NCI-H524 treated with DMSO at 0.1 percent for 48 hours (cell line): ENCODE data around the gene C9orf72.
"Not testable (repeated sequence)": the region's sequence is repeated elsewhere in the genome, so short reads cannot be mapped to it uniquely, and the experiment has no call there.

Experiments used
- DNase-seq: peaks from one replicate; lab custom pipeline; 2025; lab: John Stamatoyannopoulos, UW

C9orf72 gene

DNA sequence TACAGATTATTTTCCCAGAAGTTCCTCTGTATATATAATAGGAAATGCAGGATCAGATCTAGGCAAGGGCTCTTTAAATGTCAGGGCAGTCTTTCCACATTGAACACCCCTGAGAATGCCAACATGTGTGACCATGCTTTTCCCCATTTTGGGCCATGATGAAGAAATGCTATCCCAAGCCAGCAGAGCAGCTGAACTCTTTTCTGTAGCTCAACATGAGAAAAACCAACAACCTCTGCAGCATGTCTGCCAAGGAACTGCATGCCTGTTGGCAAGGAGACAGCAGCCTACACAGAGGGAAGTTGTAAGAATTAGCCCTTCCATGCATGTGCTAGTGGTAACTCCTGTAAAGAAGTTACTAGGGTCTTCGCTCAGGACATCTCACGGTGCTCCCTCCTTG lies 58.7 kb downstream of the C9orf72 start:
- DNase-seq, result no peak

DNA sequence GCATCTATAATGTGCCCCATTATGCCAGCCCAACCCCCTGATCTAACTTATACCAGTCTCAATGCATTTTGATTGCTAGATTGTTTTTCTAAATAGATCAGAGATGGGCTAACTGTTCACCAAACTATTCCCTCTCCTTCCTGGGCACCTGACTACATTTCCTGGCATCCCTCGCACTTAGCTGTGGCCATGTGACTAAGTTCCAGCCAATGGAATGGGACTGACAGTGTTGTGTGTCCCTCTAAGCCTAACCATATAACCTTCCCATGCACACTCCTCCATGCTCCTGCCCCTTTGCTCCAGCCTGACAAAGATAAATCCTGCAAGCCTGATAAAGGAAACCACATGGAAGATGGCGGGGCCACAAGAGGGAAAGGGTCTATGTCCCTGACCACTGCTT lies 61.5 kb downstream of the C9orf72 start:
- DNase-seq, result no peak

DNA sequence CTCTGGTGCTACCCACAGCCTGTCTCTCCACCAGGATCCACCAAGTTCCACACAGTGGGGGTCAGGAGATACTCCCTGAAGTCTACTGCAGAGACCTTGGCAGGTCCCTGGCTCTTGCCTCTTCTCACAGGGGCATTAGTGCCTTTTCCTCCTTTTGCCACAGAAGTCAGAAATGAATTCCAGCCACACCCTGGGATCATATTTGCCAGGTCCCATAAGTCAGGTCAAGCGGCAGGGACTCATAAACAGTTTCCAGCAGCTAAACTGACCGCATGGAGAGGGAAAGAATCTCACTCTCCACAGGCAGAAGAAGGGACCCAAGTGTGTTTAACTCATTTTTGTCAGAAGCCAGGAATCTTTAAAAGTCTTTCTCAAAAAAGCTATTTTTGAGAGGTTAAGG lies 62.5 kb downstream of the C9orf72 start:
- no peak for DNase-seq

DNA sequence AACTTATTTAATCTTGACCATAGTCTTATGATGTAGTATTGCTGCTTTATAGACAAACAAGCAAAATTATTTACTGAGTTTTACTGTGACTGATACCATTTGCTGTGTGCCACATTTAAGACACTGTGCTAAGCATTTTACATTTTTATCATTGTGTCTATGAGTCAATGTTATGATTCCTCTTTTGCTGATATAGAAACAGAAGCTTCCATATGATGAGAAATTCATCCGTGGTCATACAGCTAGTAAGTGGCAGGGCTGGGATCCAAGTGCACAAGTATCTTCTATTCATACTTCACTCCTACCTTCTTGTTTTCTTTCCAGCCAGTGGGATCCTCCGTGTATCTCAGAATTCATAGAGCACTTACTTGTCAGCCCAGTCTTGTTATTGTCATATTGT lies 66.3 kb downstream of the C9orf72 start:
- DNase-seq, result no peak

DNA sequence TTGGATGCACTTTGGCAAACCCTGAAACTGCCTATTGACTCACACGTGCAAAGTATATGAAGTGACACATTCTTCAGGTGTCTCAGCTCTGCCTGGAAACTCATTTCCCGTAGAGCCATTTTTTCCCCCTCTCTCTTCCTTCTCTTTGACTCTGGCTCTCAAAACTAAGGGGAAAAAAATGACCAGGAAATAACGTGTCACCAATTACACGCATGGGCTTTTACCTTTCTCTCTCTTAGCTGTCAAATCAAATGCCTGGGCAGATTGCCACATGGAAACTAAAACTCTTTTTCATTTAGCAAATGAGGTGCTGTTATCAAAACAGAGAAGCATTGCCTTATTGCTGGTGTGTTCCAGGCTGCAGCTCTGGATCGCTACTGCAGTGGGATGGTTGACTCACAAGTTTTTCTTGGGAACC lies 67.5 kb downstream of the C9orf72 start:
- no peak for DNase-seq

DNA sequence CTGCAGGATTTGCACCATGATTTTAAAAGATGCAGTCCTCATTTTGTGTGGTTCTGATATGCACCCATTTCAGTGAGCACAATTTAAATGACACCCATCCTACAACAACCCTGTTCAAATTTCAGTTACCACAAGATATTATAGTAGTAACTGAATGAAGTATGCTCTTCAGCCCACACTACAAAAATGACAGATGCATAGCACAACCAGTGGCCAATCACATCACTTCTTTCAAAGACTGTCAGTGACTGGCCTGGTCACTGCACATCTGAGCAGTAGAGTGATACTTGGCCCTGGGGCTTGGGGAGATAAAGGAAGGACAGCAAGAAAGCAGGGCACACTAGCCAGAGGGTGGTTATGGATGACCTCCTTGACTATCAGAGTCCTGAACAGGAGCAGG lies 69.0 kb downstream of the C9orf72 start:
- no peak for DNase-seq

DNA sequence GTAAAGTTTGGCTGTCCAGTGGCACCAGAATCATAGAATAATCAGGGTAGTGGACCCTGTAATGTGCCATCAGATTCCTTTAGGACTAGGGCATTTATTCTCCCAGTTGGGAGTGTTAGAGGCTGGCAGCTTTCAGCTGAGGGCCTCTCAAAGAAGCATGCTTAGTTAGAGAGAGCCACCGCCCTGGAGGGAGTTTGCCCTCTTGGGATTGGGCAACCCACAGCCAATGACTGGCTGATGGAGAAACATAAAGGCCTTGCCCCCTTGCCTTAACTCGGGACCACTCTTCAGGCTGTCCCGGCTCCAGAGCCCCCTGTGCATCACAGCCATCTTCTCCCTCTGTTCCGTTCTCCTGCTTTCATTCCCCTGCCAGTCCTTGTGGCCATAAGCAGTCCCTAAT lies 69.7 kb downstream of the C9orf72 start:
- no peak for DNase-seq

DNA sequence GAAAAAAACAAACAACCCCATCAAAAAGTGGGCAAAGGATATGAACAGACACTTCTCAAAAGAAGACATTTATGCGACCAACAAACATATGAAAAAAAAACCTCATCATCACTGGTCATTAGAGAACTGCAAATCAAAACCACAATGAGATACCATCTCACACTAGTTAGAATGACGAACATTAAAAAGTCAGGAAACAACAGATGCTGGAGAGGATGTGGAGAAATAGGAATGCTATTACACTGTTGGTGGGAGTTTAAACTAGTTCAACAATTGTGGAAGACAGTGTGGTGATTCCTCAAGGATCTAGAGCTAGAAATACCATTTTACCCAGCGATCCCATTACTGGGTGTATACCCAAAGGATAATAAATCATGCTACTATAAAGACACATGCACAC lies 72.4 kb downstream of the C9orf72 start:
- not testable (repeated sequence) for DNase-seq

DNA sequence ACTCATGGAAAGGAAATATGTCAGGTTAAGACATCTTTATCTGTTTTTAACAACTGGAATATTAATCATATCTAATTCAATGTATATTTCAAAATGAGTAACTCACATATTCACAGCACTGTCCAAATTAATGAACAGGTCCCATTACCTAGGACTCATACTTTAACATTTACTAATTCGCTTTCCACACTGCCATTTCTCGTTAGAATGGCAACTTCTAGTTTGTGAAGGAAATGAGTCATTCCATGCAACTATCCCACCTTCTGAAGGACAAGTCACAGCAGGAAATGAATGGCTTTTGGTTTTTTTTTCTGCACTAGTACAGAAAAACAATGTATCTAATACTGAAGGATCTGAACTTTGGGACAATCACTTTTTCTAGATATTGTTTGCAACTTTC lies 73.8 kb downstream of the C9orf72 start:
- no peak for DNase-seq

DNA sequence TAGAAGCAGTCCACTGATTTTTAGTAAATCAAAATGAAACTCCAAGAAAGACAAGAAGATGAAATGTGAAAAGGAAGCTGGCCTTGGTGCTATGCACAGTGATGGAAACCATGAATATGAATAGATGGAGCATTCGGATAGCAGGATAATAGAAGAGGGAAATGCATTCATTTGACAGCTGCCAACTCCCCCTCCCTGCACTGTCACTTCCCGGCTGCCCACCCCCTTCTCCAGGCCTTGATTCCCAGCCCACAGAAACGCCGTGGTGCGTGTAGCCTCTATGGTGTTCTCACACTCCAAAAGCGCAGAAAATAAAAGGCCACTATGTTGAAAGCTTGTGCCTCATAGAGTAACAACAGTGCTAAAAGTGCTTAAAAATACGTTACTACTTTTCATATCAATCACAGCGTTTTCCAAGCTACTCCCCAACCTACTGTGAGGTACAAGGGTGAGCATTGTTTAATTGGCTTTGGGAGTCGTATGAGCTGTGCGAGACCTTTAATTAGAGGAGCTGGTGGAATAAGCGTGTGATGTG lies 75.3 kb downstream of the C9orf72 start:
- DNase-seq, result no peak
